Liver (tissue), 9 donors: ENCODE measurements around the gene IL21R. TPM values are rescaled to one million over a fixed set of nuclear protein-coding genes. Genes with fewer than 3 reads are reported as not detected.

Experiments used
- DNase-seq: peaks from one replicate; pipeline ENCODE4 v3.0.0-alpha.2; 2017; ENCODE audit warnings: low spot score
- H3K27ac ChIP-seq, 2 donors: one replicate each; pipeline ENCODE4 v1.7.0; 2013; ENCODE audit warnings: inconsistent platforms in 2 of 2, low read length in 2 of 2, control low read depth in 1 of 2, low read depth in 1 of 2, mild to moderate bottlenecking in 1 of 2
- H3K27me3 ChIP-seq, 4 donors: one replicate each; pipeline versions ENCODE4 v1.6.1 to v1.7.0; 2013; ENCODE audit warnings: low read length in 3 of 4, inconsistent platforms in 1 of 4, mild to moderate bottlenecking in 1 of 4, moderate library complexity in 1 of 4; ENCODE audit not compliant: control insufficient read depth in 4 of 4, insufficient read depth in 4 of 4
- H3K36me3 ChIP-seq, 4 donors: one replicate each; pipeline versions ENCODE4 v1.6.1 to v1.7.0; 2013; ENCODE audit warnings: low read length in 3 of 4, mild to moderate bottlenecking in 3 of 4, low read depth in 1 of 4, moderate library complexity in 1 of 4; ENCODE audit not compliant: control insufficient read depth in 4 of 4, insufficient read depth in 3 of 4
- H3K4me1 ChIP-seq, 4 donors: one replicate each; pipeline versions ENCODE4 v1.6.1 to v1.7.0; 2013; ENCODE audit warnings: low read length in 3 of 4, mild to moderate bottlenecking in 3 of 4, moderate library complexity in 1 of 4; ENCODE audit not compliant: control insufficient read depth in 4 of 4, insufficient read depth in 4 of 4
- H3K4me3 ChIP-seq, 3 donors: one replicate each; pipeline versions ENCODE4 v1.6.1 to v1.7.0; 2013; ENCODE audit warnings: low read length in 3 of 3, control low read depth in 1 of 3, low read depth in 1 of 3, mild to moderate bottlenecking in 1 of 3
- H3K9ac ChIP-seq, 2 donors: one replicate each; pipeline ENCODE4 v1.7.0; 2013; ENCODE audit warnings: low read length in 2 of 2, mild to moderate bottlenecking in 2 of 2, moderate library complexity in 2 of 2, control low read depth in 1 of 2, low read depth in 1 of 2
- H3K9me3 ChIP-seq, 4 donors: one replicate each; pipeline versions ENCODE4 v1.6.1 to v1.7.0; 2013; ENCODE audit warnings: low read length in 3 of 4; ENCODE audit not compliant: control insufficient read depth in 4 of 4
- CTCF ChIP-seq: fragments of 150-350 bp; IDR thresholded peaks from 2 replicates; pipeline ENCODE4 v1.5.1; 2017; ENCODE audit warnings: improper control_type of control experiment, low read depth, low read length; ENCODE audit not compliant: missing input control
- EGR1 ChIP-seq, 2 donors: IDR thresholded peaks; 2 replicates each; pipeline ENCODE4 v1.6.1; 2016 to 2018; ENCODE audit warnings: antibody characterized with exemption in 2 of 2, low read depth in 2 of 2
- FOXA1 ChIP-seq: IDR thresholded peaks from 2 replicates; pipeline ENCODE4 v1.6.1; 2016; ENCODE audit warnings: antibody characterized with exemption
- FOXA2 ChIP-seq: IDR thresholded peaks from 2 replicates; pipeline ENCODE4 v1.6.1; 2016; ENCODE audit warnings: antibody characterized with exemption
- GABPA ChIP-seq, 2 donors: IDR thresholded peaks in 1 of 2; conservative IDR thresholded peaks in 1 of 2; 2 replicates each; pipeline ENCODE4 v1.6.1; 2016; ENCODE audit warnings: antibody characterized with exemption in 2 of 2, mild to moderate bottlenecking in 1 of 2, moderate library complexity in 1 of 2
- HNF4A ChIP-seq, 2 donors: conservative IDR thresholded peaks; 2 replicates each; pipeline ENCODE4 v1.6.1; 2016; ENCODE audit warnings: antibody characterized with exemption in 2 of 2, mild to moderate bottlenecking in 2 of 2
- HNF4G ChIP-seq: IDR thresholded peaks from 2 replicates; pipeline ENCODE4 v1.6.1; 2016; ENCODE audit warnings: antibody characterized with exemption
- NR2F2 ChIP-seq: IDR thresholded peaks from 2 replicates; pipeline ENCODE4 v1.6.1; 2016; ENCODE audit warnings: antibody characterized with exemption
- RAD21 ChIP-seq, 2 donors: IDR thresholded peaks; 2 replicates each; pipeline ENCODE4 v1.6.1; 2016; ENCODE audit warnings: antibody characterized with exemption in 2 of 2, mild to moderate bottlenecking in 2 of 2
- RXRA ChIP-seq, 2 donors: IDR thresholded peaks; 2 replicates each; pipeline ENCODE4 v1.6.1; 2017 to 2018; ENCODE audit warnings: antibody characterized with exemption in 2 of 2, mild to moderate bottlenecking in 1 of 2
- SP1 ChIP-seq: IDR thresholded peaks from 2 replicates; pipeline ENCODE4 v1.6.1; 2018; ENCODE audit warnings: antibody characterized with exemption, mild to moderate bottlenecking
- TAF1 ChIP-seq: conservative IDR thresholded peaks from 2 replicates; pipeline ENCODE4 v1.6.1; 2016; ENCODE audit warnings: antibody characterized with exemption, mild to moderate bottlenecking
- YY1 ChIP-seq: IDR thresholded peaks from 2 replicates; pipeline ENCODE4 v1.6.1; 2016; ENCODE audit warnings: antibody characterized with exemption, mild to moderate bottlenecking
- ZBTB33 ChIP-seq: IDR thresholded peaks from 2 replicates; pipeline ENCODE4 v1.6.1; 2016; ENCODE audit warnings: antibody characterized with exemption
- WGBS: extraction: QIAGEN DNeasy Blood & Tissue Kit; methylation state at CpG from one replicate; pipeline ENCODE4 v1.1.7; 2013; 5-methylcytosine and 5-hydroxymethylcytosine counted together
- polyA plus RNA-seq, 2 donors: library from polyadenylated mRNA; stranded (reverse) in 1 of 2; unstranded in 1 of 2; fragments of 200-250 nt in 1 of 2; fragments of >200 nt in 1 of 2; fragmentation: Nextera tagmentation in 1 of 2; extraction: Ambion mirVana in 1 of 2; gene quantifications; one replicate each; pipeline versions ENCODE4 v1.2.1 to v1.2.3, GENCODE V29; 2013 to 2015
- total RNA-seq, 2 donors: library from RNA; depleted of rRNA; stranded (reverse); fragments of >200 nt; gene quantifications; one replicate each; pipeline ENCODE4 v1.2.3, GENCODE V29; 2014
- TF ChIP-seq, protein P1 (sequence below): IDR thresholded peaks from 2 replicates; pipeline ENCODE4 v1.6.1; 2016; ENCODE audit warnings: antibody characterized with exemption, mild to moderate bottlenecking
- donor health status: healthy.
- donor health status: healthy.
- donor health status: healthy.
- donor health status: healthy.
- donor health status: healthy.

Gene IL21R
- total and polyA plus RNA-seq, 4 donors, result 0.19 to 0.84 (median 0.39) TPM

DNA sequence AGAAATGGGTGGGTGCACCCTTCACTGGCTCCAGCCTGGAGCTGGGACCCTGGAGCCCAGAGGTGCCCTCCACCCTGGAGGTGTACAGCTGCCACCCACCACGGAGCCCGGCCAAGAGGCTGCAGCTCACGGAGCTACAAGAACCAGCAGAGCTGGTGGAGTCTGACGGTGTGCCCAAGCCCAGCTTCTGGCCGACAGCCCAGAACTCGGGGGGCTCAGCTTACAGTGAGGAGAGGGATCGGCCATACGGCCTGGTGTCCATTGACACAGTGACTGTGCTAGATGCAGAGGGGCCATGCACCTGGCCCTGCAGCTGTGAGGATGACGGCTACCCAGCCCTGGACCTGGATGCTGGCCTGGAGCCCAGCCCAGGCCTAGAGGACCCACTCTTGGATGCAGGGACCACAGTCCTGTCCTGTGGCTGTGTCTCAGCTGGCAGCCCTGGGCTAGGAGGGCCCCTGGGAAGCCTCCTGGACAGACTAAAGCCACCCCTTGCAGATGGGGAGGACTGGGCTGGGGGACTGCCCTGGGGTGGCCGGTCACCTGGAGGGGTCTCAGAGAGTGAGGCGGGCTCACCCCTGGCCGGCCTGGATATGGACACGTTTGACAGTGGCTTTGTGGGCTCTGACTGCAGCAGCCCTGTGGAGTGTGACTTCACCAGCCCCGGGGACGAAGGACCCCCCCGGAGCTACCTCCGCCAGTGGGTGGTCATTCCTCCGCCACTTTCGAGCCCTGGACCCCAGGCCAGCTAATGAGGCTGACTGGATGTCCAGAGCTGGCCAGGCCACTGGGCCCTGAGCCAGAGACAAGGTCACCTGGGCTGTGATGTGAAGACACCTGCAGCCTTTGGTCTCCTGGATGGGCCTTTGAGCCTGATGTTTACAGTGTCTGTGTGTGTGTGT is 46.8 kb downstream of the IL21R start:
- H3K4me3 ChIP-seq, result no peak overlapping the region
- H3K36me3 ChIP-seq, result no peaks in the 10 kb centered on the region
- no peak overlapping the region for H3K27ac ChIP-seq
- no peak for DNase-seq
- H3K9me3 ChIP-seq, result peaks cover 0 to 13% (median 3%) of the 10 kb centered on the region in 4 donors
- H3K27me3 ChIP-seq, result no peaks in the 10 kb centered on the region
- no peaks in the 10 kb centered on the region for H3K4me1 ChIP-seq
- 91% methylated on average over 19 of the region's 19 CpGs for WGBS
- H3K9ac ChIP-seq, result no peak overlapping the region
- TF ChIP-seq RAD21 (IDR thresholded peaks at IDR 0.05) (no peak), GABPA (IDR thresholded peaks at IDR 0.05 in 1 of 2, conservative IDR thresholded peaks at IDR 0.05 in 1 of 2) (no peak)

- no peak overlapping the region for H3K4me3 ChIP-seq
- no peaks in the 10 kb centered on the region for H3K36me3 ChIP-seq
- WGBS, result 41% methylated on average over 31 of the region's 31 CpGs
- H3K9me3 ChIP-seq, result peaks cover 0 to 6% (median 0%) of the 10 kb centered on the region in 4 donors
- H3K27me3 ChIP-seq, result no peaks in the 10 kb centered on the region
- no peak overlapping the region for H3K9ac ChIP-seq
- DNase-seq, result no peak
- H3K27ac ChIP-seq, result no peak overlapping the region
- H3K4me1 ChIP-seq, result no peaks in the 10 kb centered on the region
- no peak for TF ChIP-seq ZBTB33
- no peak for TF ChIP-seq EGR1 (IDR thresholded peaks at IDR 0.05; ENCODE audit: low read depth in 2 of 2)
- TF ChIP-seq, protein P1, sequence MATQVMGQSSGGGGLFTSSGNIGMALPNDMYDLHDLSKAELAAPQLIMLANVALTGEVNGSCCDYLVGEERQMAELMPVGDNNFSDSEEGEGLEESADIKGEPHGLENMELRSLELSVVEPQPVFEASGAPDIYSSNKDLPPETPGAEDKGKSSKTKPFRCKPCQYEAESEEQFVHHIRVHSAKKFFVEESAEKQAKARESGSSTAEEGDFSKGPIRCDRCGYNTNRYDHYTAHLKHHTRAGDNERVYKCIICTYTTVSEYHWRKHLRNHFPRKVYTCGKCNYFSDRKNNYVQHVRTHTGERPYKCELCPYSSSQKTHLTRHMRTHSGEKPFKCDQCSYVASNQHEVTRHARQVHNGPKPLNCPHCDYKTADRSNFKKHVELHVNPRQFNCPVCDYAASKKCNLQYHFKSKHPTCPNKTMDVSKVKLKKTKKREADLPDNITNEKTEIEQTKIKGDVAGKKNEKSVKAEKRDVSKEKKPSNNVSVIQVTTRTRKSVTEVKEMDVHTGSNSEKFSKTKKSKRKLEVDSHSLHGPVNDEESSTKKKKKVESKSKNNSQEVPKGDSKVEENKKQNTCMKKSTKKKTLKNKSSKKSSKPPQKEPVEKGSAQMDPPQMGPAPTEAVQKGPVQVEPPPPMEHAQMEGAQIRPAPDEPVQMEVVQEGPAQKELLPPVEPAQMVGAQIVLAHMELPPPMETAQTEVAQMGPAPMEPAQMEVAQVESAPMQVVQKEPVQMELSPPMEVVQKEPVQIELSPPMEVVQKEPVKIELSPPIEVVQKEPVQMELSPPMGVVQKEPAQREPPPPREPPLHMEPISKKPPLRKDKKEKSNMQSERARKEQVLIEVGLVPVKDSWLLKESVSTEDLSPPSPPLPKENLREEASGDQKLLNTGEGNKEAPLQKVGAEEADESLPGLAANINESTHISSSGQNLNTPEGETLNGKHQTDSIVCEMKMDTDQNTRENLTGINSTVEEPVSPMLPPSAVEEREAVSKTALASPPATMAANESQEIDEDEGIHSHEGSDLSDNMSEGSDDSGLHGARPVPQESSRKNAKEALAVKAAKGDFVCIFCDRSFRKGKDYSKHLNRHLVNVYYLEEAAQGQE, result no peak
- TF ChIP-seq GABPA (IDR thresholded peaks at IDR 0.05 in 1 of 2, conservative IDR thresholded peaks at IDR 0.05 in 1 of 2), result no peak
- TF ChIP-seq FOXA2, result no peak
- TF ChIP-seq SP1, result no peak
Observed at GRCh38 chr16:27449434-27450195, 47.6 kb downstream of the IL21R start.

- Histone ChIP-seq H3K27ac (no peak overlapping the region), H3K36me3 (no peaks in the 10 kb centered on the region), H3K4me3 (no peak overlapping the region), H3K9me3 (peaks cover 0 to under 1% (median 0%) of the 10 kb centered on the region in 4 donors), H3K4me1 (no peaks in the 10 kb centered on the region), H3K9ac (no peak overlapping the region), H3K27me3 (no peaks in the 10 kb centered on the region)
- 34% methylated on average over 5 of the region's 5 CpGs for WGBS
- no peak for DNase-seq
- no peak for TF ChIP-seq RAD21 (IDR thresholded peaks at IDR 0.05)
- no peak for TF ChIP-seq YY1
- TF ChIP-seq HNF4G, result no peak
- no peak for TF ChIP-seq TAF1
- no peak for TF ChIP-seq NR2F2
- TF ChIP-seq RXRA (IDR thresholded peaks at IDR 0.05), result no peak
- no peak for TF ChIP-seq ZBTB33
- TF ChIP-seq FOXA1, result no peak
- TF ChIP-seq CTCF, result no peak
- no peak for TF ChIP-seq GABPA (IDR thresholded peaks at IDR 0.05 in 1 of 2, conservative IDR thresholded peaks at IDR 0.05 in 1 of 2)
- no peak for TF ChIP-seq FOXA2
- TF ChIP-seq EGR1 (IDR thresholded peaks at IDR 0.05; ENCODE audit: low read depth in 2 of 2), result no peak
- TF ChIP-seq HNF4A (conservative IDR thresholded peaks at IDR 0.05), result no peak
Observed at GRCh38 chr16:27450196-27450549, 48.2 kb downstream of the IL21R start.
